B cell (primary cell): ENCODE measurements around the gene PTTG2. TPM values are rescaled to one million over a fixed set of nuclear protein-coding genes. Genes with fewer than 3 reads are reported as not detected.

Source experiments
- ATAC-seq: fragments of 200-7000 bp; cut with Tn5 transposase; one replicate; pipeline ENCODE4 v1.10.0; 2021; ENCODE audit warnings: low read depth, mild to moderate bottlenecking, moderate number of reproducible peaks, moderate library complexity
- CTCF ChIA-PET: fragments of 350-600 bp; sonication (Branson Sonifier 250); formaldehyde crosslinking; loops from one replicate; lab custom pipeline; 2021; ENCODE audit warnings: antibody characterized with exemption, inconsistent platforms; lab: Charles Lee
- POLR2A ChIA-PET: fragments of 350-600 bp; sonication (Branson Sonifier 250); formaldehyde crosslinking; loops from one replicate; lab custom pipeline; 2021; ENCODE audit warnings: antibody characterized with exemption; lab: Charles Lee
- DNase-seq: peaks from one replicate; pipeline ENCODE4 v3.0.0; 2013
- H2AFZ ChIP-seq: 2 replicates; pipeline ENCODE4 v1.6.1; 2012; ENCODE audit warnings: mild to moderate bottlenecking, low read depth, low read length; ENCODE audit not compliant: insufficient read depth, poor library complexity, severe bottlenecking
- H3K27ac ChIP-seq, 2 donors: 1 replicate in 1 of 2; 2 replicates in 1 of 2; pipeline ENCODE4 v1.5.1; 2012 to 2013; ENCODE audit warnings: low read length in 2 of 2, mild to moderate bottlenecking in 2 of 2, moderate library complexity in 1 of 2
- H3K27me3 ChIP-seq, 4 experiments: fragments of 200-600 bp in 1 of 4; sonication (generic) in 1 of 4; replicated peaks in 1 of 4; 1 replicate in 2 of 4; 2 replicates in 2 of 4; pipeline versions ENCODE4 v1.6.1 to v1.7.0; 2013 to 2016; ENCODE audit warnings: low read length in 3 of 4, mild to moderate bottlenecking in 2 of 4, mixed read lengths in 1 of 4, moderate library complexity in 1 of 4; ENCODE audit not compliant: insufficient read depth in 4 of 4, control insufficient read depth in 3 of 4; ENCODE audit errors: control extremely low read depth in 1 of 4
- H3K36me3 ChIP-seq, 2 experiments: replicated peaks in 1 of 2; 1 replicate in 1 of 2; 2 replicates in 1 of 2; pipeline versions ENCODE4 v1.6.1 to v1.7.1; 2013; ENCODE audit warnings: low read length in 1 of 2; ENCODE audit not compliant: insufficient read depth in 2 of 2, control insufficient read depth in 1 of 2; ENCODE audit errors: control extremely low read depth in 1 of 2, extremely low read depth in 1 of 2
- H3K4me1 ChIP-seq, 2 donors: fragments of 200-600 bp in 1 of 2; sonication (generic) in 1 of 2; 1 replicate in 1 of 2; 2 replicates in 1 of 2; pipeline versions ENCODE4 v1.5.1 to v1.6.1; 2013 to 2017; ENCODE audit warnings: low read length in 2 of 2; ENCODE audit not compliant: control insufficient read depth in 2 of 2, insufficient read depth in 2 of 2
- H3K4me2 ChIP-seq: replicated peaks from 2 replicates; pipeline ENCODE3; 2012; ENCODE audit warnings: mild to moderate bottlenecking, low read depth, low read length; ENCODE audit not compliant: poor library complexity, severe bottlenecking
- H3K4me3 ChIP-seq, 5 experiments: fragments of 200-600 bp in 1 of 5; sonication (generic) in 1 of 5; 1 replicate in 3 of 5; 2 replicates in 2 of 5; pipeline versions ENCODE4 v1.5.1 to v1.7.0; 2011 to 2016; ENCODE audit warnings: low read length in 4 of 5, mild to moderate bottlenecking in 4 of 5, low read depth in 2 of 5, control low read depth in 1 of 5, moderate library complexity in 1 of 5; ENCODE audit not compliant: insufficient read depth in 1 of 5; ENCODE audit errors: control extremely low read depth in 1 of 5, extremely low read depth in 1 of 5
- H3K79me2 ChIP-seq: fragments of 200-600 bp; sonication (generic); one replicate; pipeline ENCODE4 v1.6.0; 2016; ENCODE audit warnings: low read length; ENCODE audit not compliant: control insufficient read depth, insufficient read depth
- H3K9ac ChIP-seq: fragments of 200-600 bp; sonication (generic); 2 replicates; pipeline ENCODE4 v1.6.1; 2017; ENCODE audit warnings: mild to moderate bottlenecking, low read length, moderate library complexity
- H3K9me3 ChIP-seq, 3 donors: one replicate each; pipeline versions ENCODE4 v1.6.1 to v1.7.1; 2013; ENCODE audit warnings: low read length in 2 of 3; ENCODE audit not compliant: control insufficient read depth in 2 of 3, insufficient read depth in 1 of 3; ENCODE audit errors: control extremely low read depth in 1 of 3
- H4K20me1 ChIP-seq: 2 replicates; pipeline ENCODE4 v1.6.0; 2012; ENCODE audit warnings: mild to moderate bottlenecking, low read length; ENCODE audit not compliant: insufficient read depth, control insufficient read depth, poor library complexity, severe bottlenecking
- H3K27ac Mint-ChIP-seq: one replicate; pipeline ENCODE4 v1.8.0; 2021; ENCODE audit warnings: mixed read lengths
- H3K27me3 Mint-ChIP-seq: one replicate; pipeline ENCODE4 v1.8.0; 2021; ENCODE audit warnings: mixed read lengths
- H3K4me1 Mint-ChIP-seq: one replicate; pipeline ENCODE4 v1.8.0; 2021; ENCODE audit warnings: mixed read lengths
- H3K4me3 Mint-ChIP-seq: one replicate; pipeline ENCODE4 v1.8.0; 2021; ENCODE audit warnings: mixed read lengths
- H3K9me3 Mint-ChIP-seq: one replicate; pipeline ENCODE4 v1.8.0; 2022; ENCODE audit warnings: mixed read lengths; ENCODE audit not compliant: insufficient read depth
- EZH2 ChIP-seq: IDR thresholded peaks from 2 replicates; pipeline ENCODE4 v1.6.1; 2012; ENCODE audit warnings: borderline replicate concordance, low read depth, mild to moderate bottlenecking, moderate library complexity, low read length; ENCODE audit not compliant: insufficient read depth, poor library complexity, severe bottlenecking
- WGBS: methylation state at CpG from one replicate; pipeline ENCODE4 v1.1.5; 2013; ENCODE audit warnings: missing lambda C conversion rate; ENCODE audit not compliant: insufficient coverage; 5-methylcytosine and 5-hydroxymethylcytosine counted together
- intact Hi-C: fragments of 100-400 bp; cut with micrococcal nuclease; formaldehyde crosslinking; loops from one replicate; pipeline ENCODE4 v1.10.0; 2022
- polyA plus RNA-seq: library from polyadenylated mRNA; depleted of rRNA; stranded (reverse); fragments of >200 nt; gene quantifications from 2 replicates; pipeline ENCODE4 v1.2.3, GENCODE V29; 2012
- total RNA-seq, 2 donors: library from RNA; stranded (reverse); fragments of 120-200 nt in 1 of 2; gene quantifications; 1 replicate in 1 of 2; 2 replicates in 1 of 2; pipeline versions ENCODE4 v1.2.3 to v1.2.4, GENCODE V29; 2013 to 2022
- TF ChIP-seq, protein P1 (sequence below): fragments of 200-600 bp; IDR thresholded peaks from one replicate; pipeline ENCODE4 v1.8.0; 2022; ENCODE audit warnings: antibody characterized with exemption, mild to moderate bottlenecking

PTTG2 gene
- total and polyA plus RNA-seq, 2 donors (not counting 1 experiment from before 2014, with no cell fraction given): 1.9 to 2.8 TPM

DNA sequence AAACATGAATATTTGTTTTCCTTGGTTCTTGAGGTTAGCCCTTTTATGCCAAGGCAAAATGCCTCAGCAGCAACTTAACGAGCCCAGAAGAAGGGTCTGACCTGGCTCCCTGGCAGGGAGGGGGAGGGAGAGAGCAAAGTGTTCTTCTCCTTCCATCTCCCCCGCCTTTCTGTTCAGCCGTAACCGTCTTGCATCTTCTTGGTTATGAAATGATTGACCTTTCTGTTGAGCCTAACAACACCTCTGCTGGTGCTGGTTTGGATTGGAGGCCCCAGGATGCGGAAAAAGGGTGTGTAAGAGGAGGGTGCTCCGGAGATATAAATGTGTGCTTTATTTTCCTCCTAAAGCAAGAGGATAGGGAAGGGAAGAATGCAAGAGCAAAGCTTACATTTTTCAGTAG, 44.7 kb downstream of the PTTG2 start:
- Histone ChIP-seq H3K9ac (no peak overlapping the region), H3K79me2 (peaks cover 92% of the 10 kb centered on the region), H3K36me3 (peaks cover 6 to 7% of the 10 kb centered on the region in 2 experiments), H4K20me1 (peaks cover 71% of the 10 kb centered on the region), H3K27ac (no peak overlapping the region), H3K4me3 (no peak overlapping the region), H3K4me1 (peaks cover 10 to 15% of the 10 kb centered on the region in 2 donors), H3K4me2 (no peak overlapping the region), H3K27me3 (no peaks in the 10 kb centered on the region), H3K9me3 (no peaks in the 10 kb centered on the region), H2AFZ (no peak overlapping the region)
- no peak overlapping the region for H3K4me3 Mint-ChIP-seq
- POLR2A ChIA-PET: no interaction called here
- CTCF ChIA-PET: interaction anchor here (0.8 kb wide), 1 partner anchor 34 kb away, joined by 3 read pairs; no protein-coding TSS in a partner anchor
- no peak for DNase-seq
- H3K27ac Mint-ChIP-seq: no peak overlapping the region
- H3K27me3 Mint-ChIP-seq: no peaks in the 10 kb centered on the region
- TF ChIP-seq EZH2: no peak
- TF ChIP-seq, protein P1, sequence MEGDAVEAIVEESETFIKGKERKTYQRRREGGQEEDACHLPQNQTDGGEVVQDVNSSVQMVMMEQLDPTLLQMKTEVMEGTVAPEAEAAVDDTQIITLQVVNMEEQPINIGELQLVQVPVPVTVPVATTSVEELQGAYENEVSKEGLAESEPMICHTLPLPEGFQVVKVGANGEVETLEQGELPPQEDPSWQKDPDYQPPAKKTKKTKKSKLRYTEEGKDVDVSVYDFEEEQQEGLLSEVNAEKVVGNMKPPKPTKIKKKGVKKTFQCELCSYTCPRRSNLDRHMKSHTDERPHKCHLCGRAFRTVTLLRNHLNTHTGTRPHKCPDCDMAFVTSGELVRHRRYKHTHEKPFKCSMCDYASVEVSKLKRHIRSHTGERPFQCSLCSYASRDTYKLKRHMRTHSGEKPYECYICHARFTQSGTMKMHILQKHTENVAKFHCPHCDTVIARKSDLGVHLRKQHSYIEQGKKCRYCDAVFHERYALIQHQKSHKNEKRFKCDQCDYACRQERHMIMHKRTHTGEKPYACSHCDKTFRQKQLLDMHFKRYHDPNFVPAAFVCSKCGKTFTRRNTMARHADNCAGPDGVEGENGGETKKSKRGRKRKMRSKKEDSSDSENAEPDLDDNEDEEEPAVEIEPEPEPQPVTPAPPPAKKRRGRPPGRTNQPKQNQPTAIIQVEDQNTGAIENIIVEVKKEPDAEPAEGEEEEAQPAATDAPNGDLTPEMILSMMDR: no peak
- intact Hi-C loops: no loop called here
- no peaks in the 10 kb centered on the region for H3K9me3 Mint-ChIP-seq
- H3K4me1 Mint-ChIP-seq: peaks cover 54% of the 10 kb centered on the region
- 100% methylated on average over 2 of the region's 6 CpGs for WGBS
- no peak for ATAC-seq

DNA sequence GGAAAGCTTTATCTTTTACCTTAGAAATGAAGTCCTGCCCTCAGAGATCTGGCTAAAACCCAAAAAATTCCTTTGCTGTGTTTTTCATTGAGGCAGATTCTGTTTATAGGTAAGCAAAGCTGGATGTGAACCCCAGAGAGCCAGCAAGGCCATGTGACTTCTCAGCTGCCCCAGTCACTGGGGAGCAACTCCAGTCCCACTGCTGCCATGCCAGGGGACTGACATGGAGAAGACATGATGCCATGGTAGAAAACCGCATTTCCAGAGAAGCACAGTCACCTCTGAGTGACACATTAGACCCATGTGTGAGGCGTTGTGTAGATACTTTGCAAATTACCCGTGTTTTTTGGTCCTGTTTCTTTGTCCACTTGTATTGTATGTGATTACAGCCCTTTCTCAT, 45.4 kb downstream of the PTTG2 start:
- no peak overlapping the region for H3K4me3 ChIP-seq
- no peak overlapping the region for H3K4me2 ChIP-seq
- H3K4me1 ChIP-seq: peaks cover 10 to 15% of the 10 kb centered on the region in 2 donors
- intact Hi-C loops: no loop called here
- Mint-ChIP-seq H3K27me3 (no peaks in the 10 kb centered on the region), H3K4me3 (no peak overlapping the region), H3K9me3 (no peaks in the 10 kb centered on the region), H3K4me1 (peaks cover 59% of the 10 kb centered on the region), H3K27ac (no peak overlapping the region)
- H3K36me3 ChIP-seq: peaks cover 6 to 7% of the 10 kb centered on the region in 2 experiments
- no peak overlapping the region for H2AFZ ChIP-seq
- no peak for ATAC-seq
- CTCF ChIA-PET: interaction anchor here (0.8 kb wide), 1 partner anchor 33 kb away, joined by 3 read pairs; no protein-coding TSS in a partner anchor
- POLR2A ChIA-PET: no interaction called here
- no peaks in the 10 kb centered on the region for H3K27me3 ChIP-seq
- H3K79me2 ChIP-seq: peaks cover 92% of the 10 kb centered on the region
- H3K27ac ChIP-seq: no peak overlapping the region
- no peak overlapping the region for H3K9ac ChIP-seq
- peaks cover 73% of the 10 kb centered on the region for H4K20me1 ChIP-seq
- H3K9me3 ChIP-seq: no peaks in the 10 kb centered on the region
- DNase-seq: no peak
- no peak for TF ChIP-seq EZH2
- TF ChIP-seq, protein P1: no peak
- no CpG with 5 or more reads among the region's 3 CpGs for WGBS
